Activated CD4-positive, alpha-beta memory T cell treated with anti-CD3 and anti-CD28 coated beads for 36 hours (primary cell): ENCODE results near the gene CFAP61. TPM values are rescaled to one million over a fixed set of nuclear protein-coding genes. Genes with fewer than 3 reads are reported as not detected.

Experiments
- CTCF ChIA-PET: fragments of 350-600 bp; sonication (Branson Sonifier 250); formaldehyde crosslinking; loops from one replicate; lab custom pipeline; 2021; ENCODE audit warnings: antibody characterized with exemption, inconsistent platforms; lab: Charles Lee
- POLR2A ChIA-PET: fragments of 350-600 bp; sonication (Branson Sonifier 250); formaldehyde crosslinking; loops from one replicate; lab custom pipeline; 2021; ENCODE audit warnings: antibody characterized with exemption; lab: Charles Lee
- DNase-seq: peaks from one replicate; pipeline ENCODE4 v3.0.0-alpha.2; 2020
- H3K27ac Mint-ChIP-seq: one replicate; pipeline ENCODE4 v1.8.0; 2021; ENCODE audit warnings: mixed read lengths
- H3K27me3 Mint-ChIP-seq: one replicate; pipeline ENCODE4 v1.8.0; 2021; ENCODE audit warnings: mixed read lengths
- H3K36me3 Mint-ChIP-seq: one replicate; pipeline ENCODE4 v1.8.0; 2021; ENCODE audit warnings: mixed read lengths
- H3K4me1 Mint-ChIP-seq: one replicate; pipeline ENCODE4 v1.8.0; 2021; ENCODE audit warnings: low read depth, mixed read lengths
- H3K4me3 Mint-ChIP-seq: one replicate; pipeline ENCODE4 v1.8.0; 2021; ENCODE audit warnings: mild to moderate bottlenecking, mixed read lengths
- H3K9me3 Mint-ChIP-seq: one replicate; pipeline ENCODE4 v1.8.0; 2021; ENCODE audit warnings: mixed read lengths
- intact Hi-C: fragments of 100-400 bp; cut with micrococcal nuclease; formaldehyde crosslinking; loops from one replicate; pipeline ENCODE4 v1.15.1; 2023
- total RNA-seq, 2 experiments: library from RNA; stranded (reverse); gene quantifications; one replicate each; pipeline ENCODE4 v1.2.3, GENCODE V29; 2021

CFAP61 gene
- total RNA-seq, 2 experiments from 2014 or later: not detected

DNA sequence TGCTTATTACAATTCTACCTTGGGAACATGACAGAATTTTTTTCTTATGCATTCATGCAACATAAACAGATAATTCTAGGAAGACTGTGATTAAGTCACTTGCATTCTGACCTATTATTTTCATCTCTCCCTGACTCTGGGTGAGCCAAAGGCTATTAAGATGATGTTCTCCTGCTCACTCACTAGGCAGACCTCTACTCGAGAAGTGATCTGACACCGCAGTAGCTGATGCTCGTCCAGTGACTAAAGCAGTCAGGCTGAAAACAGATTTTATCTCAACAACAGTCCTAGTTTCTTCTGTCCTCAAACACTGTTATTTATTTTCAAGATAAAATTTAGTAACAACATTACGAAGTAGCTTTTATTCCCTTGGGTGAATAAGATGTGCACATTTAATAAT, 17.8 kb upstream of the CFAP61 start:
- Mint-ChIP-seq H3K4me1 (no peaks in the 10 kb centered on the region), H3K36me3 (peaks cover 43% of the 10 kb centered on the region), H3K9me3 (no peaks in the 10 kb centered on the region), H3K27ac (peak overlapping the region; percentile 9), H3K27me3 (no peaks in the 10 kb centered on the region), H3K4me3 (no peak overlapping the region)
- ChIA-PET POLR2A (no interaction called here), CTCF (interaction anchor here (0.6 kb wide), 1 partner anchor 11 kb away, joined by 4 read pairs; no protein-coding TSS in a partner anchor)
- intact Hi-C loops: no loop called here
- no peak for DNase-seq

- Mint-ChIP-seq H3K4me1 (no peaks in the 10 kb centered on the region), H3K27me3 (no peaks in the 10 kb centered on the region), H3K27ac (peak overlapping the region; percentile 2), H3K36me3 (peaks cover 46% of the 10 kb centered on the region), H3K9me3 (no peaks in the 10 kb centered on the region), H3K4me3 (no peak overlapping the region)
- CTCF ChIA-PET: no interaction called here
- DNase-seq: no peak
- intact Hi-C loops: no loop called here
- POLR2A ChIA-PET: no interaction called here
These were observed 15.6 kb upstream of the CFAP61 start for GRCh38 chr20:20036756-20037155.

- POLR2A ChIA-PET: no interaction called here
- Mint-ChIP-seq H3K9me3 (no peaks in the 10 kb centered on the region), H3K4me3 (no peak overlapping the region)
These were observed 14.4 kb upstream of the CFAP61 start for GRCh38 chr20:20037960-20038359.

GRCh38 chr20:20038586-20038985, 13.7 kb upstream of the CFAP61 start:
- Mint-ChIP-seq H3K36me3 (peaks cover 58% of the 10 kb centered on the region), H3K4me1 (no peaks in the 10 kb centered on the region), H3K4me3 (no peak overlapping the region), H3K9me3 (no peaks in the 10 kb centered on the region), H3K27ac (no peak overlapping the region), H3K27me3 (no peaks in the 10 kb centered on the region)
- intact Hi-C loops: no loop called here
- POLR2A ChIA-PET: no interaction called here
- CTCF ChIA-PET: interaction anchor here (0.6 kb wide), 1 partner anchor 1044 kb away, joined by 3 read pairs; no protein-coding TSS in a partner anchor
- no peak for DNase-seq

More at GRCh38 chr20:20037960-20038359, 14.4 kb upstream of the CFAP61 start:
- no peaks in the 10 kb centered on the region for H3K4me1 Mint-ChIP-seq
- intact Hi-C loops: no loop called here
- H3K27ac Mint-ChIP-seq: no peak overlapping the region
- CTCF ChIA-PET: interaction anchor here (0.6 kb wide), 1 partner anchor 1045 kb away, joined by 3 read pairs; no protein-coding TSS in a partner anchor
- peaks cover 53% of the 10 kb centered on the region for H3K36me3 Mint-ChIP-seq
- DNase-seq: no peak
- H3K27me3 Mint-ChIP-seq: no peaks in the 10 kb centered on the region

- Mint-ChIP-seq H3K36me3 (peaks cover 64% of the 10 kb centered on the region), H3K27me3 (no peaks in the 10 kb centered on the region), H3K9me3 (no peaks in the 10 kb centered on the region), H3K4me3 (no peak overlapping the region), H3K4me1 (no peaks in the 10 kb centered on the region), H3K27ac (no peak overlapping the region)
- ChIA-PET POLR2A (no interaction called here), CTCF (interaction anchor here (0.7 kb wide), 1 partner anchor 320 kb away, joined by 3 read pairs; no protein-coding TSS in a partner anchor)
- intact Hi-C loops: no loop called here
- DNase-seq: no peak
These were observed 12.5 kb upstream of the CFAP61 start for GRCh38 chr20:20039752-20040387.

GRCh38 chr20:20051767-20052073, 612 bp upstream of the CFAP61 start:
- peaks cover 24% of the 10 kb centered on the region for H3K4me1 Mint-ChIP-seq
- ChIA-PET POLR2A (interaction anchor here (0.5 to 2.3 kb wide), 4 partner anchors 25 to 513 kb away, joined by 3 to 22 read pairs (median 4); partner anchors contain the start of gene NAA20), CTCF (interaction anchor here (0.8 to 2.2 kb wide), 7 partner anchors 32 to 543 kb away, joined by 3 to 19 read pairs (median 5); partner anchors contain the start of gene NAA20)
- H3K9me3 Mint-ChIP-seq: no peaks in the 10 kb centered on the region
- DNase-seq: no peak
- intact Hi-C loops: loop anchor here (1.0 to 10.0 kb wide), 5 partner anchors 29 to 661 kb away; partner anchors contain the start of genes INSM1, NAA20 and RALGAPA2
- H3K4me3 Mint-ChIP-seq: peak overlapping the region; percentile 99
- H3K27ac Mint-ChIP-seq: peak overlapping the region; percentile 96
- peaks cover 34% of the 10 kb centered on the region for H3K36me3 Mint-ChIP-seq
- H3K27me3 Mint-ChIP-seq: peaks cover 7% of the 10 kb centered on the region

- ChIA-PET POLR2A (no interaction called here), CTCF (no interaction called here)
- intact Hi-C loops: no loop called here
- Mint-ChIP-seq H3K9me3 (no peaks in the 10 kb centered on the region), H3K4me1 (no peaks in the 10 kb centered on the region), H3K4me3 (no peak overlapping the region), H3K27ac (no peak overlapping the region), H3K27me3 (peaks cover 18% of the 10 kb centered on the region), H3K36me3 (no peaks in the 10 kb centered on the region)
- DNase-seq: no peak
These were observed 8.1 kb downstream of the CFAP61 start for GRCh38 chr20:20060234-20060998.

DNA sequence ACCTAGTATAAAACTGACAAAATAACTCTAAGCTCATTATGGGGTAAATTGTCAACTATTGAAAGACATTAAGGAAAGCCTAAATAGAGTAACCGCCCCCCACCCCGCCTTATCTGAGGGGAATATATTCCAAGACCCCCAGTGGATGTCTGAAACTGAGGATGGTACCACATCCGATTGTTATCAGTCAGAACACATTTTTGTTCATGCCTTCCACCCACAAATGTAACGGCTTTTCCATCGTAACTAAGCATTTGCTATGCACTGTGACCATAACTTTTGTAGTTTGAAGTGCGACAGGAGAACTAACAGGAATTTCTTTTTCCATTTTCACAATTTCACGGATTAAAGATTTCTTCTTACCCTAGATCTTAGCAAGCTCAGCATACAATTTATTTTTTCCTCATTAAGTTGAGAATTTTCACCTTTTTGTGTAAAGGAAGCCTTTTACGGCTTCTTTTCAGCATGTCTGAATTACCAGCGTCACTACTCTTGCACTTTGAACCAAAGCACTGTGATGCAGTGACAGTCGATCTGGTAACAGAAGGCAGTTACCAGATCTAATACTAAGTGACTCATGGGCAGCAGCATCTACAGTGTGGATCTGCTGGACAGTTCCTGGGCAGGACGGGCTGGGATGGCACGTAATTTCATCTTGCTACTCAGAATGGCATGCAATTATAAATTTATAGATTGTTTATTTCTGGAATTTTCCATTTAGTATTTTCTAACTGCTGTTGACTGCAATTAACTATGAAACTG, 11.8 kb downstream of the CFAP61 start:
- intact Hi-C loops: no loop called here
- H3K27ac Mint-ChIP-seq: no peak overlapping the region
- no peaks in the 10 kb centered on the region for H3K9me3 Mint-ChIP-seq
- no peak overlapping the region for H3K4me3 Mint-ChIP-seq
- H3K4me1 Mint-ChIP-seq: no peaks in the 10 kb centered on the region
- peaks cover 12% of the 10 kb centered on the region for H3K27me3 Mint-ChIP-seq
- ChIA-PET POLR2A (no interaction called here), CTCF (no interaction called here)
- DNase-seq: no peak
- no peaks in the 10 kb centered on the region for H3K36me3 Mint-ChIP-seq

GRCh38 chr20:20065361-20065760, 13.0 kb downstream of the CFAP61 start:
- ChIA-PET POLR2A (no interaction called here), CTCF (no interaction called here)
- H3K27ac Mint-ChIP-seq: no peak overlapping the region
- no peaks in the 10 kb centered on the region for H3K36me3 Mint-ChIP-seq
- no peak for DNase-seq
- no peak overlapping the region for H3K4me3 Mint-ChIP-seq
- H3K4me1 Mint-ChIP-seq: no peaks in the 10 kb centered on the region
- peaks cover 12% of the 10 kb centered on the region for H3K27me3 Mint-ChIP-seq
- intact Hi-C loops: no loop called here
- no peaks in the 10 kb centered on the region for H3K9me3 Mint-ChIP-seq

GRCh38 chr20:20070871-20071726, 18.8 kb downstream of the CFAP61 start:
- intact Hi-C loops: no loop called here
- H3K9me3 Mint-ChIP-seq: no peaks in the 10 kb centered on the region
- no peak overlapping the region for H3K4me3 Mint-ChIP-seq
- peaks cover 4% of the 10 kb centered on the region for H3K27me3 Mint-ChIP-seq
- DNase-seq: no peak
- no peaks in the 10 kb centered on the region for H3K36me3 Mint-ChIP-seq
- no peak overlapping the region for H3K27ac Mint-ChIP-seq
- ChIA-PET POLR2A (no interaction called here), CTCF (no interaction called here)
- no peaks in the 10 kb centered on the region for H3K4me1 Mint-ChIP-seq

DNA sequence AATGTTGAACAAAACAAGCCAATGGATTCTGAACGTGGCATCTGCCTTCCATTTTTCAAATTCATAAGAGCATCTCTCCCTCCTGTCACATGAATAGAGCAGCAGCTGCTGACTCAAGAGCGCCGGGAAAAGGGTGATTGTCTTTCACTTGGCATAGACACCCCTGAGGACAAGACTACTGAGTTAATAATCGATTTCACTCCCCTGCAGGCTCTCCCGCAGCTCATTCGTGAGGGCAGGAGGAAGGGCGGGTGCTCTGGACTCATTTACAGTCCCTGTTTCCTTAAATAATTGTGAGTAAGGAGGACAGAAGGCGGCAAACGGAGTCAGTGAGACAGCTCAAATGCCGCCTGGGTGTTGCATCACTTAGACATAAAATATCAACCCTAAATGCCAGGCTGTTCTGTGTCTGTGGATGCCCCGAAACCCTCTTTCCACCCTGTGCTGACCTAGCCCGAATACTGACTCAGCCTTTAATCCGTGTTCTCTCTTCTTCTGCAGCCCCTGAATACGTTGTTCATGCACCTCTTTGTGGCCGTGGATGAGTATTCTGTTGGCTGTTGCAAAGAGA, 21.6 kb downstream of the CFAP61 start:
- no peak overlapping the region for H3K4me3 Mint-ChIP-seq
- ChIA-PET CTCF (interaction anchor here (0.6 kb wide), 1 partner anchor 520 kb away, joined by 3 read pairs; no protein-coding TSS in a partner anchor), POLR2A (no interaction called here)
- H3K9me3 Mint-ChIP-seq: no peaks in the 10 kb centered on the region
- no peaks in the 10 kb centered on the region for H3K4me1 Mint-ChIP-seq
- intact Hi-C loops: no loop called here
- H3K27ac Mint-ChIP-seq: no peak overlapping the region
- DNase-seq: no peak
- no peaks in the 10 kb centered on the region for H3K36me3 Mint-ChIP-seq
- H3K27me3 Mint-ChIP-seq: peaks cover 4% of the 10 kb centered on the region
